HUES48 (cell line): ENCODE data around the gene TSGA10.
"Not testable (repeated sequence)": the region's sequence is repeated elsewhere in the genome, so short reads cannot be mapped to it uniquely, and the experiment has no call there.

Experiments used
- H3K27ac ChIP-seq: one replicate; pipeline ENCODE4 v1.7.0; 2013; ENCODE audit warnings: low read depth, low read length, inconsistent platforms
- H3K27me3 ChIP-seq: 2 replicates; pipeline ENCODE4 v1.6.1; 2013; ENCODE audit warnings: mild to moderate bottlenecking, low read length; ENCODE audit not compliant: control insufficient read depth, insufficient read depth
- H3K36me3 ChIP-seq: 2 replicates; pipeline ENCODE4 v1.6.1; 2013; ENCODE audit warnings: low read length; ENCODE audit not compliant: control insufficient read depth, insufficient read depth
- H3K4me1 ChIP-seq: 2 replicates; pipeline ENCODE4 v1.6.1; 2013; ENCODE audit warnings: mild to moderate bottlenecking, low read length; ENCODE audit not compliant: control insufficient read depth, insufficient read depth
- H3K4me3 ChIP-seq: 2 replicates; pipeline ENCODE4 v1.5.1; 2013; ENCODE audit warnings: mild to moderate bottlenecking, low read depth, low read length
- H3K9ac ChIP-seq: 2 replicates; pipeline ENCODE4 v1.6.1; 2013; ENCODE audit warnings: mild to moderate bottlenecking, low read depth, low read length, moderate library complexity
- H3K9me3 ChIP-seq: 2 replicates; pipeline ENCODE4 v1.6.1; 2013; ENCODE audit warnings: low read length; ENCODE audit not compliant: control insufficient read depth, insufficient read depth

Gene TSGA10

DNA sequence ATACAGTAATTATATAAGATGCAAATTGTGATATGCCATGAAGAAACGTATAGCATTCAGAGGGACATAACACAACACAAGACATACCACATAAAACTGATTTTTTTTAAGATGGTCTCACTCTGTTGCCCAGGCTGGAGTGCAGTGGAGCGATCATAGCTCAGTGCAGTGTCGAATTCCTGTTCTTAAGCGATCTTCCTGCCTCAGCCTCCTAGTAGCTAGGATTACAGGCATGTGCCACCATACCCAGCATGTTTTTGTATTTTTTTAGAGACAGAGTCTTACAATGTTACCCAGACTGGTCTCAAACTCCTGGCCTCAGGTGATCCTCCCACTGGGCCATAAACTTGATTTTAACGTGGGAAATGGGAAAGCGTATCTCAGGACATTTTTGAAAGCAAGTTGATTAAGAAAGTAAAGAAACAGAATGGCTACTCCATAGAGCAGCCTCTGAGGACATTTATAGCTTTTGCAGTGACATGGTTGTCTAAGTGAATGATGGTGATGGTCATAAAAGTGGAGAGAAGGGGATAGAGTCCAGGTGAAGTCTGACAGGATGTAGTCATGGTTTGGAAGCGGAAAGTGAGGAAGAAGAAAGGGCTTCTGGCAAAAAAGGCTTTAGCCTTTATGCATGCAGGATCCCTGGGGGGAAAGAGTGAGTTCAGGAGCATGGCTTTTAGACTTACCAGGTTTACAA, 2.4 kb downstream of the TSGA10 start:
- Histone ChIP-seq H3K4me1 (peaks cover 5% of the 10 kb centered on the region), H3K27me3 (no peaks in the 10 kb centered on the region), H3K9me3 (no peaks in the 10 kb centered on the region), H3K27ac (no peak overlapping the region), H3K9ac (no peak overlapping the region), H3K4me3 (no peak overlapping the region), H3K36me3 (peaks cover 8% of the 10 kb centered on the region)

GRCh38 chr2:99150706-99151105, 4.0 kb downstream of the TSGA10 start:
- Histone ChIP-seq H3K9ac (no peak overlapping the region), H3K27ac (no peak overlapping the region), H3K4me3 (no peak overlapping the region)

DNA sequence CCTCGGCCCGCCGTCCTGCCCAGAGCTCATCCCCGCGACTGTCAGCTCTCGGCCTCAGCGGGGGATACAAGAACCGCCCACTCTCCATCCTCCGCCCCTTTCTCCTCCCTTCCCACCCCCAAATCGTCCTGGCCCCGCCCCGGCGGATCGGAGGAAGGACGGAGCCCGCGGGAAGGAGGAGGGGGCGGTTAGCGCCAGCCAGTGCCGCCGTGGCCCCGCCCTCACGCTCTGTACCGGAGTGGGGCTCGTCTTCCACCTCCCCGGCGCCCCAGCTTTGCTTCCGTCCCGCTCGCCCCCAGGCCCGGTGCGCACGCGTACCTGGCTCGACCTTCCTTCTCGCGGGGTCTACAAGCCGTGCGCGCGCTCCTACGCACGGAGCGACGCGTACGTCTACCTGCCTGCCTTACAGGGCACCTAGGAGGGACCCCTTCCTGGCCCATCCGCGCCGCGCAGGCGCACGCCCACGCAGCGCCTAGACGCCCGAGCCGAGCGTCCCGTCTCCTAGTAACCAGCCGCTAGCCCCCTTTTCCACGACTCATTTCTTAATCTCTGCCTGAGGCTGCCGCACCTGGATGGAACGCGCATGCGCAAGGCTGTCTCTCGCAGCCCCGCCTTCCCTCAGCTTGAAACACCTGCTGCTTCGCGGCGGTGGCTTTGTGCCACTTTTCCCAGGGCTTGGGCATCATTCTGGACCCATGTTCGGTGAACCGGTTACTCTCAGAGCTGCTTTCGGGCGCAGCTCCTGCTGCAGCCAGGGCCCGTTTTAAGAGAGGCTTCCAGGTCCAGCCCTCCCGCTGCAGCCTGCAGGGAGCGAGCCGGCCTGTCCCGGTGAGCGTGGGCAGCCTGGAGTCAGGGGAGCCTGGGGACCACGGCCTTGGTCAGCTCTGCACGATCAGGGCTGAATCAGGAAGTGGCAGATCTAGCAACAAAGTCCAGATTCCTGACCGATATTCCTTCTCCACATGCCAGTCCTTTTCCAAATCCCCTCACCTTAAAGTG, 13.3 kb downstream of the TSGA10 start, which contains the start of gene C2orf15:
TSS of gene C2orf15 (plus strand) at position 598 of the 999 bp plus-strand sequence. CDS start 8,852 bp downstream, outside the sequence.
- Histone ChIP-seq H3K9ac (peak within 1 kb of the TSS; percentile 58), H3K9me3 (peaks cover 9% of the 10 kb centered on the region; the same call in 1 of the 2 replicates), H3K36me3 (no peaks in the 10 kb centered on the region), H3K4me1 (0 out of 2 replicates have a peak, but pooled peaks cover 4% of the 10 kb centered on the region), H3K27me3 (no peaks in the 10 kb centered on the region; the same call in 1 of the 2 replicates), H3K27ac (peak within 1 kb of the TSS; percentile 92), H3K4me3 (peak within 1 kb of the TSS; percentile 83)

More at GRCh38 chr2:99150706-99151105, 4.0 kb downstream of the TSGA10 start:
- Histone ChIP-seq H3K36me3 (no peaks in the 10 kb centered on the region), H3K4me1 (peaks cover 1% of the 10 kb centered on the region), H3K27me3 (no peaks in the 10 kb centered on the region), H3K9me3 (no peaks in the 10 kb centered on the region)

DNA sequence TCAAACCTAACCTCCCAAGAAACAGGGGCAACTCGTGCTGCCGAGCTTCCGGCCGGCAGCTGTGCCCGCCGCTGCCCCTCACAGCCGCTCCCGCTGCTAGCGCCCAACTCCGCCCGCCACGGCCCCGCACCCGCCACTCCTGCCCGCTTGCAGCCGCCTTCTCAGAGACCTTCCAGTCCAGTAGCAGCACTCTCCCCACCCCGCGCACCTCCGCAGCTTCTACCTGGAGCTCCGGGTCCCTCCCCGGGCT, 14.0 kb downstream of the TSGA10 start:
- Histone ChIP-seq H3K4me1 (0 out of 2 replicates have a peak, but pooled peaks cover 4% of the 10 kb centered on the region), H3K27ac (peak overlapping the region; percentile 92), H3K4me3 (peak overlapping the region; percentile 83)

GRCh38 chr2:99140056-99140859, 14.5 kb downstream of the TSGA10 start:
- H3K27ac ChIP-seq = peak overlapping the region; percentile 92
- no peaks in the 10 kb centered on the region for H3K36me3 ChIP-seq
- H3K27me3 ChIP-seq = no peaks in the 10 kb centered on the region; the same call in 1 of the 2 replicates
- peaks cover 13% of the 10 kb centered on the region; the same call in 1 of the 2 replicates for H3K9me3 ChIP-seq
- peak overlapping the region; percentile 48 for H3K9ac ChIP-seq
- H3K4me3 ChIP-seq = peak overlapping the region; percentile 83
- H3K4me1 ChIP-seq = 0 out of 2 replicates have a peak, but pooled peaks cover 4% of the 10 kb centered on the region

More for the DNA sequence above, 14.0 kb downstream of the TSGA10 start:
- Histone ChIP-seq H3K36me3 (no peaks in the 10 kb centered on the region), H3K9ac (peak overlapping the region; percentile 48), H3K9me3 (peaks cover 9% of the 10 kb centered on the region; the same call in 1 of the 2 replicates), H3K27me3 (no peaks in the 10 kb centered on the region; the same call in 1 of the 2 replicates)

GRCh38 chr2:99139003-99139402, 15.7 kb downstream of the TSGA10 start:
- Histone ChIP-seq H3K27me3 (no peaks in the 10 kb centered on the region; the same call in 1 of the 2 replicates), H3K27ac (no peak overlapping the region), H3K9ac (no peak overlapping the region), H3K9me3 (peaks cover 24% of the 10 kb centered on the region), H3K4me1 (0 out of 2 replicates have a peak, but pooled peaks cover 4% of the 10 kb centered on the region), H3K36me3 (no peaks in the 10 kb centered on the region), H3K4me3 (no peak overlapping the region)

DNA sequence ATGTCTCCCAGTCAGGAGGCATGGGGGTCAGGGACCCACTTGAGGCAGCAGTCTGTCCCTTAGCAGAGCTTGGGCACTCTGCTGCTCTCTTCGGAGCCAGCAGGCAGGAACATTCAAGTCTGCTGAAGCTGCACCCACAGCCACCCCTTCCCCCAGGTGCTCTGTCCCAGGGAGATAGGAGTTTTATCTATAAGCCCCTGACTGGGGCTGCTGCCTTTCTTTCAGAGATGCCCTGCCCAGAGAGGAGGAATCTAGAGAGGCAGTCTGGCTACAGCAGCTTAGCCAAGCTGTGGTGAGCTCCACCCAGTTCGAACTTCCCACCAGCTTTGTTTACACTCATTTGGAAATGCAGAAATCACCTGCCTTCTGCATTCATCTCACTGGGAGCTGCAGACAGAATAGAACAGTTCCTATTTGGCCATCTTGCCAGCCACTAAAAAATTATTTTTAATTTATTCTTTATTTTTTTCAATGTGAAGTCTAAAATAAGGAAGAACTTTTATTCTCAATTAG, 19.6 kb downstream of the TSGA10 start:
- H3K9me3 ChIP-seq = peaks cover 34% of the 10 kb centered on the region
- not testable (repeated sequence) for H3K27ac ChIP-seq, H3K9ac ChIP-seq, H3K4me1 ChIP-seq, H3K4me3 ChIP-seq, H3K27me3 ChIP-seq, H3K36me3 ChIP-seq

GRCh38 chr2:99127981-99128380, 26.8 kb downstream of the TSGA10 start:
- H3K9ac ChIP-seq = no peak overlapping the region
- H3K36me3 ChIP-seq = peaks cover 12% of the 10 kb centered on the region
- H3K9me3 ChIP-seq = peaks cover 5% of the 10 kb centered on the region
- no peaks in the 10 kb centered on the region for H3K4me1 ChIP-seq
- no peaks in the 10 kb centered on the region for H3K27me3 ChIP-seq
- no peak overlapping the region for H3K4me3 ChIP-seq
- no peak overlapping the region for H3K27ac ChIP-seq

- H3K4me3 ChIP-seq = no peak overlapping the region
- no peaks in the 10 kb centered on the region for H3K9me3 ChIP-seq
- H3K4me1 ChIP-seq = no peaks in the 10 kb centered on the region
- no peaks in the 10 kb centered on the region for H3K36me3 ChIP-seq
- no peaks in the 10 kb centered on the region for H3K27me3 ChIP-seq
- H3K27ac ChIP-seq = no peak overlapping the region
- no peak overlapping the region for H3K9ac ChIP-seq
Observed at GRCh38 chr2:99112617-99113016, 42.1 kb downstream of the TSGA10 start.

GRCh38 chr2:99111945-99112344, 42.8 kb downstream of the TSGA10 start:
- no peak overlapping the region for H3K27ac ChIP-seq
- no peaks in the 10 kb centered on the region for H3K9me3 ChIP-seq
- H3K4me1 ChIP-seq = no peaks in the 10 kb centered on the region
- no peak overlapping the region for H3K9ac ChIP-seq
- no peaks in the 10 kb centered on the region for H3K36me3 ChIP-seq
- H3K4me3 ChIP-seq = no peak overlapping the region
- H3K27me3 ChIP-seq = no peaks in the 10 kb centered on the region
